PC-3 (cell line): ENCODE results near the gene RTBDN. TPM values are rescaled to one million over a fixed set of nuclear protein-coding genes. Genes with fewer than 3 reads are reported as not detected.

Experiments used
- ATAC-seq: fragments of 200-7000 bp; cut with Tn5 transposase; 2 replicates; pipeline ENCODE4 v1.9.1; 2020; ENCODE audit warnings: mild to moderate bottlenecking, moderate library complexity
- BruUV-seq: library from RNA; stranded (reverse); fragments of 400-500 nt; replicated peaks from 2 replicates; lab custom pipeline; 2021; lab: Mats Ljungman, UMichigan
- CTCF ChIA-PET: fragments of 300-600 bp; sonication (Branson Sonifier 250); formaldehyde crosslinking; loops from one replicate; lab custom pipeline; 2022; ENCODE audit warnings: antibody characterized with exemption; lab: Charles Lee
- POLR2A ChIA-PET: fragments of 300-600 bp; sonication (Branson Sonifier 250); formaldehyde crosslinking; loops from one replicate; lab custom pipeline; 2022; ENCODE audit warnings: antibody characterized with exemption; ENCODE audit not compliant: unreplicated experiment; lab: Charles Lee
- DNase-seq: peaks from one replicate; pipeline ENCODE4 v3.0.0-alpha.2; 2015
- H2AFZ ChIP-seq: fragments of 300-600 bp; sonication (generic); 2 replicates; pipeline ENCODE4 v1.6.0; 2016; ENCODE audit warnings: antibody characterized with exemption, low read length
- H3F3A ChIP-seq: fragments of 300-600 bp; sonication (generic); one replicate; pipeline ENCODE4 v1.6.0; 2017; ENCODE audit warnings: antibody characterized with exemption, low read length, control low read depth, mild to moderate bottlenecking; ENCODE audit not compliant: unreplicated experiment
- H3K27ac ChIP-seq: fragments of 300-600 bp; sonication (generic); 2 replicates; pipeline ENCODE4 v1.5.1; 2016; ENCODE audit warnings: mild to moderate bottlenecking, low read length
- H3K27me3 ChIP-seq: fragments of 300-600 bp; sonication (generic); 2 replicates; pipeline ENCODE4 v1.6.1; 2016; ENCODE audit warnings: low read length, mixed read lengths
- H3K36me3 ChIP-seq: fragments of 300-600 bp; sonication (generic); 2 replicates; pipeline ENCODE4 v1.6.1; 2016; ENCODE audit warnings: low read depth, mixed run types, low read length, mixed read lengths
- H3K4me1 ChIP-seq: fragments of 300-600 bp; sonication (generic); 2 replicates; pipeline ENCODE4 v1.5.1; 2016; ENCODE audit warnings: low read length; ENCODE audit not compliant: insufficient read depth
- H3K4me2 ChIP-seq: fragments of 300-600 bp; sonication (generic); 2 replicates; pipeline ENCODE4 v1.6.0; 2016; ENCODE audit warnings: low read length
- H3K4me3 ChIP-seq: fragments of 300-600 bp; sonication (generic); 2 replicates; pipeline ENCODE4 v1.5.1; 2016; ENCODE audit warnings: mild to moderate bottlenecking, low read length, mixed read lengths
- H3K79me2 ChIP-seq: fragments of 300-600 bp; sonication (generic); 2 replicates; pipeline ENCODE4 v1.6.1; 2017; ENCODE audit warnings: low read length, mixed read lengths
- H3K9ac ChIP-seq: fragments of 300-600 bp; sonication (generic); 2 replicates; pipeline ENCODE4 v1.6.0; 2016; ENCODE audit warnings: mild to moderate bottlenecking, low read length
- H3K9me2 ChIP-seq: fragments of 300-600 bp; sonication (generic); replicated peaks from 2 replicates; pipeline ENCODE4 v1.6.1; 2016; ENCODE audit warnings: mixed run types, low read length, mixed read lengths
- H3K9me3 ChIP-seq: fragments of 300-600 bp; sonication (generic); 2 replicates; pipeline ENCODE4 v1.6.1; 2016; ENCODE audit warnings: low read length, mixed read lengths
- H4K20me1 ChIP-seq: fragments of 300-600 bp; sonication (generic); 2 replicates; pipeline ENCODE4 v1.6.1; 2016; ENCODE audit warnings: low read length, mixed read lengths
- EZH2 ChIP-seq: fragments of 300-600 bp; sonication (generic); IDR thresholded peaks from one replicate; pipeline ENCODE4 v1.6.1; 2017; ENCODE audit warnings: antibody characterized with exemption, mild to moderate bottlenecking, low read length; ENCODE audit not compliant: unreplicated experiment
- EZH2phosphoT487 ChIP-seq: fragments of 300-600 bp; sonication (generic); IDR thresholded peaks from 2 replicates; pipeline ENCODE4 v1.6.1; 2018; ENCODE audit warnings: mild to moderate bottlenecking, antibody characterized with exemption, low read length, borderline replicate concordance
- intact Hi-C: fragments of 100-400 bp; cut with micrococcal nuclease; formaldehyde crosslinking; loops from 2 replicates; pipeline ENCODE4 v1.9.0; 2023
- total RNA-seq: library from RNA; depleted of rRNA; stranded (reverse); fragments of >200 nt; gene quantifications from 2 replicates; pipeline ENCODE4 v1.2.3, GENCODE V29; 2014
- TF ChIP-seq, protein P1 (sequence below): fragments of 300-600 bp; sonication (generic); conservative IDR thresholded peaks from 2 replicates; pipeline ENCODE4 v1.5.1; 2017; ENCODE audit warnings: antibody characterized with exemption, low read depth, mild to moderate bottlenecking, low read length

Gene RTBDN
- total RNA-seq, 1 experiment from 2014 or later = 3.7 TPM

GRCh38 chr19:12834976-12835757 lies 788 bp upstream of the RTBDN start:
- peaks cover 11% of the 10 kb centered on the region for H3K27me3 ChIP-seq
- no peaks in the 10 kb centered on the region for H3K9me2 ChIP-seq
- CTCF ChIA-PET = no interaction called here
- H2AFZ ChIP-seq = peak overlapping the region; percentile 64
- ATAC-seq = 0 out of 2 replicates have a peak, but pooled peaks have one; percentile 8
- H3K4me2 ChIP-seq = peak overlapping the region; percentile 83
- H3K4me1 ChIP-seq = peaks cover 17% of the 10 kb centered on the region
- no peak overlapping the region for H3K9ac ChIP-seq
- DNase-seq = peak; percentile 64
- intact Hi-C loops = loop anchor here (5.0 kb wide), 1 partner anchor 33 kb away; the partner anchor contains the start of genes PRDX2 and THSD8
- no peaks in the 10 kb centered on the region for H3K9me3 ChIP-seq
- H3K4me3 ChIP-seq = peak overlapping the region; percentile 71; the same call in 1 of the 2 replicates
- POLR2A ChIA-PET = no interaction called here
- no peaks in the 10 kb centered on the region for H4K20me1 ChIP-seq
- no peaks in the 10 kb centered on the region for H3K36me3 ChIP-seq
- H3F3A ChIP-seq = peaks cover 4% of the 10 kb centered on the region
- H3K27ac ChIP-seq = no peak overlapping the region
- BruUV-seq = no TSS peak
- no peaks in the 10 kb centered on the region for H3K79me2 ChIP-seq
- TF ChIP-seq EZH2 (no peak), EZH2phosphoT487 (no peak)
- TF ChIP-seq, protein P1, sequence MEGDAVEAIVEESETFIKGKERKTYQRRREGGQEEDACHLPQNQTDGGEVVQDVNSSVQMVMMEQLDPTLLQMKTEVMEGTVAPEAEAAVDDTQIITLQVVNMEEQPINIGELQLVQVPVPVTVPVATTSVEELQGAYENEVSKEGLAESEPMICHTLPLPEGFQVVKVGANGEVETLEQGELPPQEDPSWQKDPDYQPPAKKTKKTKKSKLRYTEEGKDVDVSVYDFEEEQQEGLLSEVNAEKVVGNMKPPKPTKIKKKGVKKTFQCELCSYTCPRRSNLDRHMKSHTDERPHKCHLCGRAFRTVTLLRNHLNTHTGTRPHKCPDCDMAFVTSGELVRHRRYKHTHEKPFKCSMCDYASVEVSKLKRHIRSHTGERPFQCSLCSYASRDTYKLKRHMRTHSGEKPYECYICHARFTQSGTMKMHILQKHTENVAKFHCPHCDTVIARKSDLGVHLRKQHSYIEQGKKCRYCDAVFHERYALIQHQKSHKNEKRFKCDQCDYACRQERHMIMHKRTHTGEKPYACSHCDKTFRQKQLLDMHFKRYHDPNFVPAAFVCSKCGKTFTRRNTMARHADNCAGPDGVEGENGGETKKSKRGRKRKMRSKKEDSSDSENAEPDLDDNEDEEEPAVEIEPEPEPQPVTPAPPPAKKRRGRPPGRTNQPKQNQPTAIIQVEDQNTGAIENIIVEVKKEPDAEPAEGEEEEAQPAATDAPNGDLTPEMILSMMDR = no peak

GRCh38 chr19:12833738-12834565 lies 427 bp downstream of the RTBDN start:
- no peaks in the 10 kb centered on the region for H4K20me1 ChIP-seq
- H3K79me2 ChIP-seq = no peaks in the 10 kb centered on the region
- H3K4me1 ChIP-seq = peaks cover 12% of the 10 kb centered on the region
- no peaks in the 10 kb centered on the region for H3K36me3 ChIP-seq
- intact Hi-C loops = no loop called here
- no TSS peak for BruUV-seq
- H3F3A ChIP-seq = peaks cover 4% of the 10 kb centered on the region
- no peaks in the 10 kb centered on the region for H3K9me3 ChIP-seq
- ChIA-PET POLR2A (no interaction called here), CTCF (no interaction called here)
- peak overlapping the region; percentile 83 for H3K4me2 ChIP-seq
- peaks cover 11% of the 10 kb centered on the region for H3K27me3 ChIP-seq
- peak overlapping the region; percentile 71 for H3K4me3 ChIP-seq
- DNase-seq (peak; percentile 39), ATAC-seq (peak; percentile 7; the same call in 1 of the 2 replicates)
- H2AFZ ChIP-seq = peak overlapping the region; percentile 68
- no peak overlapping the region for H3K27ac ChIP-seq
- no peak overlapping the region for H3K9ac ChIP-seq
- no peaks in the 10 kb centered on the region for H3K9me2 ChIP-seq
- TF ChIP-seq EZH2 (no peak), EZH2phosphoT487 (no peak)
- TF ChIP-seq, protein P1 = no peak
